Globus pallidus (tissue), 1 donor: ENCODE data around the gene TBC1D1.

Source experiments
- DNase-seq: peaks from one replicate; pipeline ENCODE4 v3.0.0-alpha.2; 2015; ENCODE audit warnings: low spot score

TBC1D1 gene

DNA sequence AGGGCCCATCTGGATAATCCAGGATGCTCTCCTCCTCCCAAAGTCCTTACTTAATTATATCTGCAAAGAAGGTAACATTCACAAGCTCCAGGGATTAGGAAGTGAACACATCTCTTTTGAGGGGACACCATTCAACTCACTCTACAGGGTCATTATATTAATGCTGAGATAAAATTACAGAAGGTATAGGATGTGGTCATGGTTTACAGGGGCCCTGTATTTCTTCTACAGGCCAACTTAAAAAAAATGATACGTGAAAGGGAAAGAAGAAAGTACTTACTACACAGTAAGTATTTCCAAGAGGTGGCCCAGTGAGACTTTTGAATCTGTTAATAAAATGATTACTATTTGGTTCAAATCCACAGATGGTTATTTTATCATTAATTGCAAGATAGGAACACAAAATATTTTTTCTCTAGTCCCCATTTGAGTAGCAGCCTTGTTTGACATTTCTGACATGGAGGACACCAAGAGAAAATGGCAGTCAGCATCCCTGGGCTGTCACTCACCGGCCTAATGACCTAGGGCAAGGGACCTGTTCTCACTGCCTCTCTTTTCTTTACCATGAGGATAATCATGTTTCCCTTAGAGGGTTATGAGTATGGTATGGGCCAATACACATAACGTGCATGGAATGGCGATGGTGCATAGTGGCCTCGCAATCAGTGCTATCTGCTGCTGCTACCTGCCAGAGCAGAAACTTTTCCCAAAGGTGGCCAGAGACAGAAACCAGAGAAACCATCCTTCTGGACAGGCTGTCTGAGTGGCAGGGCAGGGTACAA, 209.8 kb downstream of the TBC1D1 start:
- no peak for DNase-seq

DNA sequence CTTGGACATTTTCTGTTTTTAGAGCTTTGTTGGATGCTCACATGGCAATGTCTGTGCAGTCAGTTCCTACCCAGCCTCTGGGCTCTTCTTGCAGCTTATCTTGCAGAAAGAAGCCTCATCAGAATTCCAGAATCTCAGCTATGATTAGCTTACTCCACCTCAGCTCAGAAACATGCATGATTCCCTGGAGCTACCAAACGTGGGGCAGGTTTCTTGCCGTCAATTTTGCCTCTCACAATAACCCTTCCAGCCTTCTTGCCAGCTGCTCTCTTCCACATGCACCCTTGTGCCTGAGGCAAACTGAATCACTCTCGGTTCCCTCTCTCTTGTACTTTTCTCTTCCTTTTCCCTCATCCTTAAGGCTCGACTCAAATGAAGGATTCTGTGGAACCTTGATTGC, 210.7 kb downstream of the TBC1D1 start:
- DNase-seq = no peak

DNA sequence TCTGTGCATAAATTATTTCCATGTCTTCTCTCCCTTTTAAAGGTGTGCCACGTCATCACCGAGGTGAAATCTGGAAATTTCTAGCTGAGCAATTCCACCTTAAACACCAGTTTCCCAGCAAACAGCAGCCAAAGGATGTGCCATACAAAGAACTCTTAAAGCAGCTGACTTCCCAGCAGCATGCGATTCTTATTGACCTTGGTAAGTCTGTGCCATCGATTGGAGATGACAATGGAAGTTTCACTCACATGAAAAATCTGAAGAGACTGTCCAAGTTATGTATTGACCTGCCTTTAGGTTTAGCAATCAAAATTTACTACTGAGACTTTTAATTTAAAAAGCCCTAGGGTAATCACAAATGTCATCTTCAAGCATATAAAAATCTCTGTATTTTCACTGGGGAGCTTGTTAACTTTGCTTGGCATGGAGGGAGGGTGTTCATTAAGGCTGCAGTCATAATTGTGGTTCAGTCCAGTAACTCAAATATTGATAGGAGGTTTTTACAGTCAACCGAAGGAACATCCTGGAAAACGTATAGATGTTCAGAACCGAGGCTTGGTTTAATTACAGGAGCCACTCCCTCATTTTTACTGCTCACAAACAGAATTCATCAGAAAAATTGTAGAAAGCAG, 212.2 kb downstream of the TBC1D1 start:
- no peak for DNase-seq

DNA sequence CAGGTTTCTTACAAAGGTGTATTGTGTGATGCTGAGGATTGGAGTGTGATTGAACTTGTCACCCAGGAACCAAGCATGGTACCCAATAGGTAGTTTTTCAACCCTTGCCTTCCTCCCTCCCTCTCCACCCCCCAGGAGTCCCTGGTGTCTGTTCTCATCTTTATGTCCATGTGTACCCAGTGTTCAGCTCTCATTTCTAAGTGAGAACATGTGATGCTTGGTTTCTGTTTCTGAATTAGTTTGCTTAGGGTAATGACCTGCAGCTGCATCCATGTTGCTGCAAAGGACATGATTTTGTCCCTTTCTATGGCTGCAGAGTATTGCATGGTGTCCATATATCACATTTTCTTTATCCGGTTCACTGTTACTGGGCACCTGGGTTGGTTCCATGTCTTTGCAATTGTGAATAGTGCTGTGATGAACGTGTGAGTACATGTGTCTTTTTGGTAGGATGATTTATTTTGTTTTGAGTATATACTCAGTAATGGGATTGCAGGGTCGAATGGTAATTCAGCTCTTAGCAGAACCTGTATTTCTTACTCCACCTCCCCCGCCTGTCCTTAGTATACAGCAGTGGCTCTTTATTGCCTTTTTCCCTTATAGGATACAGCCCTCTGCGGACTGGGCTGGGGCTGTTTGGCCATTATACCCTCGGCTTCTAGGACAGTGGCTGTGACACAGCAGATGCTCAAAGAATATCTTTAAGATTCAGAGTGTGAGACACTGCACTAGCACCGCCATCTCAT, 214.8 kb downstream of the TBC1D1 start:
- DNase-seq = no peak

DNA sequence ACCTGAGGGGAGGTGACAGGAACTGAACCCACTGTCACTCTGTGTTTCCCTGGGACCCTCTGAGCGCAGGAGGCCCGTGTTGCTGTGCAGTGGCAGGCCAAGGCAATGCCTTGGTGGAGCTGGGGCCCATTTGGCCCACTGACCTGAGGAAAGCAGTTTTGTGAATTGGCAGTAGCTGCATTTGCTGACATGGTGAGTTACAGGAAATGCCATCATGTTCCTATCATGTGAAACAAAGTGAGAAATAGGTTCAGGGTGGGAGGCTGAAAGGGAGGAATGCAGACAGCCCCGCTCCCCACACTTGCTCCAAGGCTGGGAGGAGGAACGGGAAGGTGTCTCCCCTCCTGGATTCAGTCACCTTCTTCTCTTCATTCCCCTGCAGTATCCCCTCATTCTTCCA, 215.4 kb downstream of the TBC1D1 start:
- no peak for DNase-seq

DNA sequence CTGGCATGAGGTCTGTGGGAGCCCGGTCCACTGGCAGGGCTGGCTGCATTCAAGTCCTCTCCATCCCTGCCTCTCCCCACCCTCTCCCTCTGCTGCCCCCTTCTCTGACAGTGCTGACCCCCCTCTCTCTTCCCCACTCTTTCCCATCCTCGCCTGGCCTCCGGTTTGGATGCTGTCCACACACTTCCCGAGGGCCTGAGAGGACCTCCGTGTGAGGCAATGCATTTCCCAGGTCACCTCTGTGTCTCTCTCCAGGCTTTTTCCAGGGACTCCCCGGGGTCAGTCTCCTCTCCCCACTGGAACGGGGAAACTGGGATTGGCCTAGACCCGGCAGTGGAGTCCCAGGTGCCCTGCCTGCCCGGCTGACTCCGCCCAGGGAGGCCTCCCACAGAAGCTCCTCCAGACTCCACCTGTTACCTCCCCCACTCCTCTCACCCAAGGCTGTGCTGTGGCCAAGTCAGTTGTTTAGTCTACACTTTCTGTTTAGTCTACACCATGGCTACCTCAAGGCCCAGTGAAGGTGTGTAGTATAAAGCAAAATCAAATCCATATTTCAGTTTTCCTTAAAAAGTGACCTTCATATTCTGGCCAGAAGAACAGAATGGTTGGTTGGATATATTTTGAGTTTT, 216.1 kb downstream of the TBC1D1 start:
- DNase-seq = no peak

DNA sequence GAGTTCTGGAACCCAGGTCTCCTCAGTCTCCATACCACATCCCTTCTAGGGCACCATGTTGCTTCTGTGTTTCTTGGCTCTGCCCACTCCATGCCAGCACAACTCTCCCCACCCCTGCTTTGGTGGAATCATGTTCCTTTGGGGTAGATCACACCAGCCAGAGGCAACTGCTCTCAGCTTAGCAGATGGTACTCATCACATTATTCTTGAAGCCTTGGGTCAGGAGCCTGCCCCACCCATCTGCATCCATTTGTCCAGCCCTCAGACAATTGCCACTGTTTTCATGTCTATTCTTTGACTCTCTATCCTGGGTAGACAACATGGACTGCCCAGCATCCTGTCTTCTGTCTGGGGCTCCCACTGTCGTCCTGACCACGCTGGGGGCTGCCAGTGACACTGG, 216.9 kb downstream of the TBC1D1 start:
- no peak for DNase-seq

DNA sequence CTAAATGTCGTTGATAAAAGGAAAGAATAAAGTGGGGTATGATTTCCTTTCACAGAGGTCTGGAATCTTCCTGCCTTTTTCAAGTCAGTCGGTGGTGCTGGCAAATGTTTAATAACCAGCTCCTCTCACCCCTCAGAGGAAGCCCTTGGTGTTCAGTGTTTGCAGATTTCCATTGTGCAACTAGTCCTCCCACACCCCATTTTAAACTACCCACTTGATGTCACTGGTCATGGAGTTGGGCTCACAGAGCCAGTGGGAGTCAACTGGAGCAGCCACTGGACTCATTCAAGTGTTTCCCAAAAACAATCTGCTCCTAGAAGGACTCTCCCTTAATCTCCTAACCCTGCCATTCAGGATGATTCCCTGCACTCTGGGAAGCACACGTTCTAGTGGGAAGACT, 218.5 kb downstream of the TBC1D1 start:
- DNase-seq = no peak

DNA sequence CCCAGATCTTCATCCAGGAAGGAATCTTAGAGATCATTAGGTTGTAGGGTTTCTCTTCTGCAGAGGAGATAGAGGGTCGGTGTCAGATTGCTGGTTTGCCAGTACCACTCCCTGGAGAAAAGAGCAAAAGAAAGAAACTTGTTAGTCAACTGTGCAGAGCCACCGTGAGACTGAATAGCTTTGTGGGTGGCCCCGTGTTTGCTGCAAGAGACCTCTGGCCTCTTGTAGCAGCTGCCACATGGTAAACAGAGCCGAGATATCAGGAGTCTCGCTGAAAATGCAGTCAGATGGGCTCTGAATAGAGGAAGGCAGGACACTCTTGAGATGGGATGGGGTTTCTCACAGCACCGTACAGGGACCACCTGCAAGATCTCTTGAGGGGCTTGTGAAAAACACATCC, 219.0 kb downstream of the TBC1D1 start:
- DNase-seq = no peak

DNA sequence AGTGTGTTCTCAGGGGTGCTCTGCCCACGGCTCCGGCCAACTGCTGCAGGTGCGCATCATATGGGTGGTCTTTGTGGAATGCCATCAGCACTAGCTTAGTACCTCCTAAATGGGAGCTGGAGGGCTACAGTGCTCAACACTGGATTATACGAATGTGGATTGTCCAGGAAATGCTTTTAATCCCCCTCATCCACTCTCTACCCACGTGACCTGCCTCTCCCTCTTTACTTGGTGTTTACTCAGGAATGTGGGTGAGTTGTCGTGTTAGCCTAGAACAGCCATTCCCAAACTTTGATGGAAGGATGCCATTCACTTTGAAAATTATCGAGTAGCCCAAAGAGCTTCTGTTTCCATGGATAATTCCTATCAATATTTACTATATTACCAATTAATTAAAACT, 220.1 kb downstream of the TBC1D1 start:
- DNase-seq = no peak

DNA sequence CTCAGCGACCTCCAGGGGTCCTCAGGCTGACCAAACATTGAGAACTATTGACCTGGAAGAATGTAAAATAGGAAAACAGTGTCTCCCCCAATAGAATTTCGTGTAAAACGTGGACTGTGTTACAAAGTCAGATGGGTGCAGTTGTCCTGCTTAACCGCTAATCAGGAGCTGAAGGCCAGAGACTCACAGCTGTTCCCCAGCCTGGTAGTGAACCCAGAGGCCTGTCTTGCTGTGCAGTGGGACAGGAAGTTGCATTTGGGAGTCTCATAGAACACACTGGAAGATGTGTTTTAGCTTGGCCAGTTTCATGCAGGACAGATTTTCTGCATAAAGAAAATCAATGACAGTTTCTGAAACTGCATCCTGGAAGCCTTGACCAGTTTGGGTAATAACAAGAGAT, 220.8 kb downstream of the TBC1D1 start:
- no peak for DNase-seq

DNA sequence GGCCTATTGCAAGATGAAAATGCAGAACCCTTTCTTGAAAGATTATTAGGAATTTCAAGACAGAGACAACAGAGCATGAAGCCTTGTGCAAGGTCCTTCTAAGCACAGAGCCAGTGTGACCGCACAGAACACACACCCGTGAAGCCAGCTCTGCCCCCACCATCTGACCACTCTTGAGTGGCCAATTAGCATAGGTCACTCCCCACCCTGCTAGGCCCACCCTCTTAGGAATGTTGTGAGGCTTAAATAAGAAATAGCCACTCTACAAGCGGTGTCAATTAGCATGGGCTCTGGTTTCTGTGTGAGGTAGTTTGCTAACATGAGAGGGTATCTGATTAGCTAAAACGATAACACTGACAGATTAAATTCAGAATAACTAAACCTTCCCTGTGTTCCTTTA, 222.2 kb downstream of the TBC1D1 start:
- DNase-seq = no peak

DNA sequence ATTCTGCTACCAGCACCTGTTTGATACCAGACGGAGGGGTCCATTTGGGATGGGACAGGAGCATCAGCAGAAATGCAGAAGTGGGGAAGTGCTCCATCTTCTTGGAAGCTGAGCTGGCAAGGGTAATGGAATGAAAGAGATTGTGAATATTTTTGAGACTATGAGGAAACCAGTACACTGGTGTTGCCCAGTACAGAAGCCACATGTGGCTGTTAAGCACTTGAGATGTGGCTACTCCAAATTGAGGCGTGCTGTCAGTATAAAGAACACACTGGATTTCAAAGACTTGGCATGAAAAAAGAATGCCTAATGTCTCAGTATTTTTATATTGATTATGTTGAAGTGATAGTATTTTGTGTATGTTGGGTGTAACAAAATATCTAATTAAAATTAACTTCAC, 222.7 kb downstream of the TBC1D1 start:
- DNase-seq = no peak

DNA sequence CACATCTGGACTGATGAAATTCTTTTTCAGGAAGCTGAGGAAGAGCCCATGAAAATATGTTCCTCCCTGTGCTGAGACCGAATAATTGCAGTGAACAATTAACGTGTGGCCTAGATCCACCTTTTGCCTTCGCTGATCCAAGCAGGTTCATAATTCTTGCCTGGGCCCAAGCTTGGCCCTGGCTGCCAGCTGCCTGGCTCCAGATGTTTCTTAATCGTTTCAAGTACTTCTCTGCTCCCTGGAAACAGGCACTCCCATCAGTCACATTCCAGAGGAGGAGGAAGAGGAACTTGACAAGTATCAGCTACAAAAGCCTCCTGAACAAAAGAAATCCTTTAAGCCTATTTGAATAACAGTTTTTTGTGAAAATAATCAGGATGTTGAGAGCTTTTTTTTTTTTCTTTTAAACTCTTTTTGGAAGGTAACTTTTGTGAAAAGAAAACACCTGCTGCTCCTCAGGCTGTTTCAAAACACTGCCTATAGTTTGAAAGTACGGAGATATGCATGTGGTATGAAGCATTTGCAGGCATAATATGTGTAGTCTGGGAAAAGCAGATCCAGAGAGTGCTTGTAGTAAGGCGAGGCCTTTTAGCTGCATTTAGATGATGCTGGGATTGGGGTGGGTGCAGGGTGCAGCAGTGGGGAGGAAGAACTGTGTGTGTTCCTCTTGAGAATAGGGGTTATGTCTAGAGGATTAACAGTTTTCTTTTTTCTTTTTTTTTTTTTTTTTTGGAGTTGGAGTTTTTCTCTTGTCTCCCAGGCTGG, 223.7 kb downstream of the TBC1D1 start:
- no peak for DNase-seq

DNA sequence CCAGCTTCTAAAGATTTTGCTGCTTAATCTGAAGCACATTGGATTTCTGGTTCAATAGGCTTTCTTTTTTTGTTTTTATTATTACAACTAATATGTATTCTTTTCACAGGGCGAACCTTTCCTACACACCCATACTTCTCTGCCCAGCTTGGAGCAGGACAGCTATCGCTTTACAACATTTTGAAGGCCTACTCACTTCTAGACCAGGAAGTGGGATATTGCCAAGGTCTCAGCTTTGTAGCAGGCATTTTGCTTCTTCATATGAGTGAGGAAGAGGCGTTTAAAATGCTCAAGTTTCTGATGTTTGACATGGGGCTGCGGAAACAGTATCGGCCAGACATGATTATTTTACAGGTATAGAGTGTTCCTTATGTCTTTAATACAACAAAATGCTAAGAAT, 224.7 kb downstream of the TBC1D1 start:
- no peak for DNase-seq

DNA sequence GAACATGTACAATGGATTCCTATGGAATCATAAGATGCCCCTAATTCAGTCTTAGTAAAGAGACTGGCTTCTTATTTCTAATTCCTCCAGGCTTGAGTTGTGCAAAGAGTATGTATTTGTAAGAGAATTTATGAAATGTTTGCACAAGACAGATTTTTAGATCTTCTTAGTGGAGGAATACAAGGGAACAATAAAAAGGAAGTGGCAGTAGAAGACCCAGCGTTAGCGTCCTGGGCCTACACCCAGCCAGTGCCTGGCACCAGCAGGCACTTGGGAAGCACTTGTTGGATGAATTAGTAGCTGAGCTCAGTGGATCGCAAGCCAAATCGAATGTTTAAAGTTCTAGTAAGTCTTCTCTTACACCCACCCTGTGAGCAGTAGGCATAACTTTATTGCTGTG, 226.7 kb downstream of the TBC1D1 start:
- DNase-seq = peak; percentile 35

DNA sequence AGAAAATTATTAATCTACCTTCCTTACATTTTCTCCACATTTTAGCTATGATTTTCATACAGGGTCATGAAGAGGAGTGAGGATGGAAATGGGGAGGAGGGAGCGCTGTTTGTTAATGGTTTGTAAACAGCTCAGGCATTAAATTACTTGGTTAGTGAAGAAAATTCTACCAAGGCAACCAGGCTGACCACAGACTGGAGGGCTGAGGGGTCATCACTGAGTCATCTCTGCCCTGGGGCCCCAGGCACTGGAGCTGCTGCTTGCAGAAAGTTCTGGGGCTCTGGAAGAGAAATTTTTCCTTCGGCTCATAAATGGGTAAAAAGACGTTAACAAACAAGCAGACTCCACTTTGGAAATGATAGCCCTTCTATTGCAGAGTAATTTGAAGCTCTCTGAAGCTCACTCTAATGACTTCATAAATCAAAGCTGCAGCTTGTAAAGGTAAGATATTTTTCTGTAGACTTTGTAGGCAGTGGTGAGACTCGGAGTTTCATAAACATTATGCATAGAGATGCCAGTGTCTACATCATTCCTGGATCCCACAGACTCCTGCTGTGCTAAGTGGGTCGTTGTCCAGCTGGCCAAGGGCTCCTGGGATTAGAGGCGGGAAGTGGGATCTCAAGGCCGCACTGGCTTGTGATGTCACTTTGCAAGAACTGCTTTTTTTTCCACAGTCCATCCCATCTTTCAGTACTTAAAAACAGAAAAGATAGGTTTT, 228.9 kb downstream of the TBC1D1 start:
- no peak for DNase-seq

DNA sequence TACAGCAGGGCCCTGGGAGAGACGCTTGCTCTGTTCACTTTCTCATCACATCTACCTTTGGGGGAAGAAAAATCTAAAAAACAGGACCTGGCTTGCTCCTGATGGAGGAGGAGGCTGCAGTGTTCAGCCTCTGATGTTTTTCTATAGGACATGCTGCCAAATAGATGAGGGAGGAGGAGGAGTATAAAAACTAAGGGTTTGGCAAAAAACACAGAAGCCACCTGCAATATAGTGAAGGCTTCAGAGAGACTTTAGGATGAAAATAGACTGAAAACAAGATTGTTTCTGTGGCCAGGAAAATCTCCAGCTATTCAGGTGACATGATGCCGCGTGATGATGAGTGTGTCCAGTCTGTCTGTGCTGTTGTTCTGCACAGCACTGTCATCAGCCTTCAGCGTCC, 229.9 kb downstream of the TBC1D1 start:
- no peak for DNase-seq

DNA sequence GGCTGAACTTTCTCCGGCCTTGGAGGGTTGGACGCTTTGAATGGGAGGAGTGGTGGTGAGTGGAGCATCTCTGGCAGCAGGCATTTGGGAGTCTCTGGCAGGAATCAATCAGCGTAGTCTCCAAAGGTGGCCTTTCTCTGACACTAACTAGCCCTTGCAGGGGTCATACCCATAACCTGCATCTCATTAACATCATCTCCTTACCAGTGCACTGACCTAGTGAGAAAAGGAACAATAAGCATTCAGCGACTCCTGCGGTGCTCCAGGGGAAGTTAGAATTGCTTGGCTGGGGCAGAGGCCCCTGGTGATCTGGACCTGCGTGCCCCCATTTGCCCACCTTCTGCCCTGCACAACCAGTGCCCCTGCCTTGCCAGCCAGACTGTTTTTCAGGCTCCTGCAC, 231.2 kb downstream of the TBC1D1 start:
- DNase-seq = no peak

DNA sequence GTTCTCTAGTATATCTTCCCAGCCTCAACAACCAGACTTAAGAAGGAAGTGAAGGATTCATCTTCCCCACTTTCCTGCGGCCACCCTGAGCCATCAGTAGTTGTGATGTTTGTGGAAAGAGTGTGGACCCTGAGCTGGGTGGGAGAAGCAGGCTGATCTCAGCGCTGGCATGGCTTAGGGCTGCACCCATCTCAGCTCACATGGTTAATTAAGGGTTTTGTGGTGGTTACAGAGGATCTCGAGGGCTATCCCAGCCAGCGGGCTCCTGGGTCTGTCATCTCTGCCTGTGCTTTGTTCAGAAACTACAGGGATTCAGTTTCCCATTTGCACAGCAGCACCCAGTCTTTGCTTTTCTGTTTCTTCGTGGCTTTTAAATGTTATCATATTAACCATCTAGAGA, 232.7 kb downstream of the TBC1D1 start:
- DNase-seq = no peak

DNA sequence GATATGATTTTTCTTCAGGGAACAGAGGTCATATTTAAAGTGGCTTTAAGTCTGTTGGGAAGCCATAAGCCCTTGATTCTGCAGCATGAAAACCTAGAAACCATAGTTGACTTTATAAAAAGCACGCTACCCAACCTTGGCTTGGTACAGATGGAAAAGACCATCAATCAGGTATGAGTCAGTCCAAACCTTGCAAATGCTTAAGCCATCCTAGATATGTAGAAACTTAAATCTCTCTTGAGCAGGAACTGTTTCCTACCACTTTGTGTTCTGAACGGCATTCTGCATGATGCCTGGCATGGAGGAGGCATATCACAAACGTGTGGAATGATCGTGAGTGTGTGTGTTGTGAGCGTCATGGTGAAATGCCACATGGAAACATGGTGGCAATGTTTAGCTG, 234.1 kb downstream of the TBC1D1 start:
- DNase-seq = no peak
